Bone marrow (tissue), 2 donors: ENCODE data around the gene TAF5L.
"Not testable (repeated sequence)": the region's sequence is repeated elsewhere in the genome, so short reads cannot be mapped to it uniquely, and the experiment has no call there.

Experiments used
- DNase-seq, 2 donors: peaks; one replicate each; lab custom pipeline; 2025; lab: John Stamatoyannopoulos, UW

The TAF5L gene

GRCh38 chr1:229567109-229567868 is 58.6 kb downstream of the TAF5L start:
- DNase-seq = no peak

GRCh38 chr1:229563701-229564100 is 62.2 kb downstream of the TAF5L start:
- DNase-seq = no peak

GRCh38 chr1:229563241-229563640 is 62.7 kb downstream of the TAF5L start:
- no peak for DNase-seq

- no peak for DNase-seq
Observed at GRCh38 chr1:229562686-229563085, 63.2 kb downstream of the TAF5L start.

- no peak for DNase-seq
Observed at GRCh38 chr1:229561141-229561540, 64.8 kb downstream of the TAF5L start.

- DNase-seq = not testable (repeated sequence)
Observed at GRCh38 chr1:229560124-229560523, 65.8 kb downstream of the TAF5L start.

GRCh38 chr1:229559336-229559801 is 66.6 kb downstream of the TAF5L start:
- not testable (repeated sequence) for DNase-seq

GRCh38 chr1:229558460-229559335 is 67.2 kb downstream of the TAF5L start, which contains the start of gene ABCB10:
Gene ABCB10 (minus strand): TSS chr1:229558707. CDS start chr1:229558652, 55 bp downstream.
- peak; percentile 85 to 95 for DNase-seq

- DNase-seq = peak in 1 of 2 donors; percentile 33
Observed at GRCh38 chr1:229557913-229558414, 68.0 kb downstream of the TAF5L start.

GRCh38 chr1:229557200-229557850 is 68.6 kb downstream of the TAF5L start:
- DNase-seq = no peak

- DNase-seq = no peak
Observed at GRCh38 chr1:229554886-229555621, 70.9 kb downstream of the TAF5L start.

- DNase-seq = no peak
Observed at GRCh38 chr1:229553621-229554130, 72.2 kb downstream of the TAF5L start.

- no peak for DNase-seq
Observed at GRCh38 chr1:229552732-229553131, 73.2 kb downstream of the TAF5L start.

- DNase-seq = no peak
Observed at GRCh38 chr1:229550812-229551567, 74.9 kb downstream of the TAF5L start.

GRCh38 chr1:229547542-229547941 is 78.4 kb downstream of the TAF5L start:
- no peak for DNase-seq

GRCh38 chr1:229544587-229544986 is 81.3 kb downstream of the TAF5L start:
- no peak for DNase-seq
